Measurements from ENCODE around the gene ITPRIPL1. TPM values are rescaled to one million over a fixed set of nuclear protein-coding genes. Genes with fewer than 3 reads are reported as not detected.
"Not testable (repeated sequence)": the region's sequence is repeated elsewhere in the genome, so short reads cannot be mapped to it uniquely, and the experiment has no call there.

ITPRIPL1 gene
- total RNA-seq, result 1 to 10 TPM; 1.8 to 8.9 TPM

DNA sequence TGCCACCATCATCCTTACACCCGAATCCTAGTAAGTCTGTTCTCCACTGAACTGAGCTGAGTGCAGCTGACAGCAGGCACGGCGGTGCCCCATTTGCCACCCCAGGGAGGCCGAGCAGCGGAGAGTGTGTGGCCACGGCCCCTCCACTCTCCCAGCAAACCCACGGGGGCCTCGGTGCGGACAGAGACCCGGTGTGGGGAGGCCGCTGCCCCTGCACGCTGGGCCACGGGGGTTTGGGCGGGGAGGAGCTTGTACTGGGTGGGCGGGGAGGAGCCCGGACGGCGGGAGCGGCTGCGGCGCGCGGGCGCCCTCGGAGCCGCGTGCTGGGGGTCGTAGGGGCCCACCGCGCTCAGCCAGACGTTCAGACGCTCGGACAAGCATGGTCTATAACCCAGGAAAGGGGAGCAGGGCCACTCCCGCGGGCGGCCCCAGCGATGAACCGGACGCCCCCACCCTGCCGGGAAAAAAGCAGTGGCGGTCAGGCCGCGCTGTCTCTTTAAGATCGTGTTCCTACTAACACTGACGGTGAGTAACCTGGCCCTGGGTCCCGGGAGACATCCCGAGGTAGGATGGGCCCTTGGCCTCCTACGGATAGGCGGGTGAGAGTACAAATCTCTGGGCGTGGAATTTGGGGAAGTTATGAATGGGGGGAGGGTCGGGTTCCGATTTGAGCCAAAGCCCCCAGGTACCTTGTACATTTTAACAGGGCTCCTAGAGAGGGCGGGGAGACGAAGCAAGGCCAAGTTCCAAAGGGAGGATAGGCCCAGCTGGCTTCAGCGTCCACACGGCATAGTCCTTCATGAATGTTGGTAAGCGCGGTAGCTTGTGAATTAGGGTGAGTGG is at the start of gene ITPRIPL1:
ITPRIPL1 (plus strand) TSS at position 277 of the 843 bp plus-strand sequence; CDS start at position 800, 523 bp downstream.
- intact Hi-C loops (cut with DNase I), result no loop called here
- H3K9me3 ChIP-seq, result no peaks in the 10 kb centered on the region
- H3K36me3 ChIP-seq, result no peaks in the 10 kb centered on the region
- WGBS, result 6% methylated on average over 35 of the region's 58 CpGs
- no peaks in the 10 kb centered on the region for H3K27me3 ChIP-seq (replicated peaks; ENCODE audit: insufficient read depth)
- H3K4me3 ChIP-seq, result peak within 1 kb of the TSS; percentile 33 to 40
- H3K4me1 ChIP-seq (replicated peaks), result peaks cover 3% of the 10 kb centered on the region
- H3K27ac ChIP-seq, result peak within 1 kb of the TSS; percentile 5 to 53
- DNase-seq (ENCODE audit: low spot score), result no peak
- TF ChIP-seq POLR2A (IDR thresholded peaks at IDR 0.05) (peak; percentile 18), POLR2AphosphoS5 (IDR thresholded peaks at IDR 0.05) (no peak)

DNA sequence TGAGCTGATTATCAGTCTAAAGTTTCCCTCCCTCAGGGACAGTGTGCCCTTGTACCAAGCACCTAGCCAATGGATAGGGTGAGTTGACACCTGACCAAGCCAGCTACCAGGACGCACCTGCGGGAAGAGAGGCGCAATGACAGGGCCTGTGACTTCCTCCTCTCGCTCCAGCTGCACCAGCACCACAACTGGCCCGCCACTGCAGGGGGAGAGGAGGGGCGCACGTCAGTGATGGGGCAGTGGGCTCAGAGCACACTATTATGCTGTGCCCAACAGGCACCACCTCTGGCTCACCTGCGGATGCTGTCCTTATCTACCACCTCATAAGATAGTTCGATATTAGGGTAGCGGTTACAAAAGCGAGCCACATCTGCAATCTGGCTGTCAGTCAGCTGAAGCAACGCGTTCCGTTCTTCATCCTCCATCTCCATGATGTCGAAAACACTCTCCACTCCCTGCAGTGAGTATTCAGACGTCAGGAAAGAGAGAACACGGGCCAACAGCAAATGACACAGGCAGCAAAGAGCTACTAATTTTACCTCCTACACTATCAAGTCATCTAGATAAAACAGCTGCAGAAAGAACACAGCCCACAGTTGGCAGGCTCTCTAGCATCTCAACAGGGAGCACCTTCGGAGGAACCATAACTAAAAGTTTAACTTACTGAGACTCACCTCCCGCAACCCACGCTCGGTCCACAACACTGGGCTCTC is 48.2 kb upstream of the ITPRIPL1 start:
- no peaks in the 10 kb centered on the region for H3K4me1 ChIP-seq (replicated peaks)
- WGBS, result 93% methylated on average over 21 of the region's 21 CpGs
- no peak overlapping the region for H3K27ac ChIP-seq
- intact Hi-C loops (cut with DNase I), result no loop called here
- H3K27me3 ChIP-seq (replicated peaks; ENCODE audit: insufficient read depth), result no peaks in the 10 kb centered on the region
- DNase-seq (ENCODE audit: low spot score), result no peak
- H3K36me3 ChIP-seq, result peaks cover 36 to 40% of the 10 kb centered on the region in 2 donors
- no peaks in the 10 kb centered on the region for H3K9me3 ChIP-seq
- no peak overlapping the region for H3K4me3 ChIP-seq
- TF ChIP-seq, protein P1, sequence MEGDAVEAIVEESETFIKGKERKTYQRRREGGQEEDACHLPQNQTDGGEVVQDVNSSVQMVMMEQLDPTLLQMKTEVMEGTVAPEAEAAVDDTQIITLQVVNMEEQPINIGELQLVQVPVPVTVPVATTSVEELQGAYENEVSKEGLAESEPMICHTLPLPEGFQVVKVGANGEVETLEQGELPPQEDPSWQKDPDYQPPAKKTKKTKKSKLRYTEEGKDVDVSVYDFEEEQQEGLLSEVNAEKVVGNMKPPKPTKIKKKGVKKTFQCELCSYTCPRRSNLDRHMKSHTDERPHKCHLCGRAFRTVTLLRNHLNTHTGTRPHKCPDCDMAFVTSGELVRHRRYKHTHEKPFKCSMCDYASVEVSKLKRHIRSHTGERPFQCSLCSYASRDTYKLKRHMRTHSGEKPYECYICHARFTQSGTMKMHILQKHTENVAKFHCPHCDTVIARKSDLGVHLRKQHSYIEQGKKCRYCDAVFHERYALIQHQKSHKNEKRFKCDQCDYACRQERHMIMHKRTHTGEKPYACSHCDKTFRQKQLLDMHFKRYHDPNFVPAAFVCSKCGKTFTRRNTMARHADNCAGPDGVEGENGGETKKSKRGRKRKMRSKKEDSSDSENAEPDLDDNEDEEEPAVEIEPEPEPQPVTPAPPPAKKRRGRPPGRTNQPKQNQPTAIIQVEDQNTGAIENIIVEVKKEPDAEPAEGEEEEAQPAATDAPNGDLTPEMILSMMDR (IDR thresholded peaks at IDR 0.05), result no peak
- TF ChIP-seq POLR2A (IDR thresholded peaks at IDR 0.05) (no peak), POLR2AphosphoS5 (IDR thresholded peaks at IDR 0.05) (no peak)

DNA sequence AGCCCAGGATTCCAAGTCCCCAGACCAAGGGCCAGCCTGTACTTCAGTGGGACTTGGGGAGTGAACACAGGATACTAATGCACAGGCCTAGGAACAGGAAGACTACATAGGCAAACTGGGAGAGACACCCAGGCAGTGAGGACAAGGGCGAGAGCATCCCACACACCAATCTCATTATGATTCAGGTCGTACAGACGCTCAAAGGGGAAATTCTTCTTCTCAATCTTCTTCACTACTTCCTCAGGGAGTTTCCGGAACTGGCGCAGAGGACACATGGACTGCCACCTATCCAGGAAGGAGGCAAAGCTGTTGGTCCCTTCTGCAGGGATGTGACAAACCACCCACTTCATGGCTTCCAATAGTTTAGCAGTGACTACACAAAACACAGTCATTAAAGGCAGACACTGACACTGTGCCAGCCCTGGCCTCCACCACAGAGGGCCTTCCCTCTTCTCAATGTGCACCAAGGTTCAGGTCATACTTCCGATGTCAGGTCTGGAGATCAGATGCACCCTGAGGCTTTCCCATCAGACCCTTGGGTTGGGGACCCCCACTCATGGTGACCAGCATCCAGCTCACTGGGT is 37.8 kb upstream of the ITPRIPL1 start:
- Histone ChIP-seq H3K9me3 (no peaks in the 10 kb centered on the region), H3K27me3 (replicated peaks; ENCODE audit: insufficient read depth) (no peaks in the 10 kb centered on the region), H3K27ac (no peak overlapping the region), H3K4me1 (replicated peaks) (no peaks in the 10 kb centered on the region), H3K4me3 (no peak overlapping the region), H3K36me3 (peaks cover 60 to 78% of the 10 kb centered on the region in 2 donors)
- no peak for DNase-seq (ENCODE audit: low spot score)
- intact Hi-C loops (cut with DNase I), result no loop called here
- TF ChIP-seq POLR2AphosphoS5 (IDR thresholded peaks at IDR 0.05) (no peak), POLR2A (IDR thresholded peaks at IDR 0.05) (no peak)
- TF ChIP-seq, protein P1 (IDR thresholded peaks at IDR 0.05), result no peak
- WGBS, result 90% methylated on average over 6 of the region's 6 CpGs

GRCh38 chr2:96291751-96292150 is 33.4 kb upstream of the ITPRIPL1 start:
- intact Hi-C loops (cut with DNase I), result no loop called here
- peaks cover 61 to 63% of the 10 kb centered on the region in 2 donors for H3K36me3 ChIP-seq
- TF ChIP-seq POLR2A (IDR thresholded peaks at IDR 0.05) (no peak), POLR2AphosphoS5 (IDR thresholded peaks at IDR 0.05) (no peak)
- TF ChIP-seq, protein P1 (IDR thresholded peaks at IDR 0.05), result no peak
- DNase-seq (ENCODE audit: low spot score), result no peak
- no peaks in the 10 kb centered on the region for H3K27me3 ChIP-seq (replicated peaks; ENCODE audit: insufficient read depth)
- WGBS, result 86% methylated on average over 5 of the region's 5 CpGs
- no peak overlapping the region for H3K27ac ChIP-seq
- H3K4me3 ChIP-seq, result no peak overlapping the region
- H3K4me1 ChIP-seq (replicated peaks), result no peaks in the 10 kb centered on the region
- H3K9me3 ChIP-seq, result no peaks in the 10 kb centered on the region

DNA sequence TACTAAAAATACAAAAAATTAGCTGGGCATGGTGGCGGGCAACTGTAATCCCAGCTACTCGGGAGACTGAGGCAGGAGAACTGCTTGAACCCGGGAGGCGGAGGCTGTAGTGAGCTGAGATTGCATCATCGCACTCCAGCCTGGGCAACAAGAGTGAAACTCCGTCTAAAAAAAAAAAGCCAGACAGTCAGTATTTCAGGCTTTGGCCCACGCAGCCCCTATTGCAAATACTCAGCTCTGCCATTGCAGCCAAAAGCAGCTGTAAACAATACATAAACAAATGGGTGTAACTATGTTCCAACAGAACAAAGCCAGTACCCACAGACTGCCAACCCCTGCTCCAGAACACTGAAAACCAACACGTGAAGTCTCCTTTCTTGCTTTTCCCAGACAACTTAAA is 30.8 kb upstream of the ITPRIPL1 start:
- H3K27ac ChIP-seq; intact Hi-C loops (cut with DNase I); DNase-seq (ENCODE audit: low spot score); H3K9me3 ChIP-seq; H3K27me3 ChIP-seq (replicated peaks; ENCODE audit: insufficient read depth); H3K4me1 ChIP-seq (replicated peaks); H3K4me3 ChIP-seq: not testable (repeated sequence)
- 88% methylated on average over 8 of the region's 8 CpGs for whole genome bisulfite sequencing
- H3K36me3 ChIP-seq, result peaks cover 59 to 61% of the 10 kb centered on the region in 2 donors
